ENCODE data around the gene CAMKMT.

Gene CAMKMT

DNA sequence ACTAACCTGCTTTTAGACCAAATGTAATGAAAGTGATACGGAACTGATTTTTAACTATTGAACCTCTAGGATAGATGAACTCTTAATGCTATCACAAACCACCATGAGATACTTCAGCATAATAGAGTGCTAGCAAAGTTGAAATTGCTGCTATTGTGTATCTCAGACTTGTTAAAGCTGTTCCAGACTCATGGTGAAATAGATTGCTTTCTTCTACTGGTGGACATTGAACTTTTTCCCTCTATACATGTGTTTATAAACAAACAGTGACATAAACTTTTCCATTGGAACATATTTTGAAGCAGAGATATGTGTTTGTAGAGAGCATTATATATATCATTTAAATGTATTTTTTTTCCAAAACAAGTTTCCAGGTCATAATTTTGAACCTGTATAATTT lies 157.3 kb downstream of the CAMKMT start:
- DNase-seq: no peak

DNA sequence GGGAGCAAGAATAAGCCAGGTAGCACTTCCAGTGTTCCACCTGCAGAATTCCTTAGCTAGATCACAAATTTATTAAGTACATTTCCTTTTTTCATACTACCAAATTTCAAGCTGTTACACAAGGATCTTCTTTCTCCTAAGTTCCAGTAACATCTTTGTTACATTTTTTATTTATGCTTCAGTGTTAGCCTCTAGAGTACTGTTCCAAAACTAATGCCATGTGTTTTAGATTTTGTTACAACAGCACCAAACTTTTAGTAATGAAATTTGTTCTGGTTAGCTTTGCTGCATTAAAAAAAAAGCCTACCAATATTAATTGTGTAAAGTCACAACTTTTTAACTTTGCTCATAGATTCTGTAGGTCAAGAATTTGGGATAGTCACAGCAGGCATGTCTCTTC lies 161.1 kb downstream of the CAMKMT start:
- DNase-seq: no peak

DNA sequence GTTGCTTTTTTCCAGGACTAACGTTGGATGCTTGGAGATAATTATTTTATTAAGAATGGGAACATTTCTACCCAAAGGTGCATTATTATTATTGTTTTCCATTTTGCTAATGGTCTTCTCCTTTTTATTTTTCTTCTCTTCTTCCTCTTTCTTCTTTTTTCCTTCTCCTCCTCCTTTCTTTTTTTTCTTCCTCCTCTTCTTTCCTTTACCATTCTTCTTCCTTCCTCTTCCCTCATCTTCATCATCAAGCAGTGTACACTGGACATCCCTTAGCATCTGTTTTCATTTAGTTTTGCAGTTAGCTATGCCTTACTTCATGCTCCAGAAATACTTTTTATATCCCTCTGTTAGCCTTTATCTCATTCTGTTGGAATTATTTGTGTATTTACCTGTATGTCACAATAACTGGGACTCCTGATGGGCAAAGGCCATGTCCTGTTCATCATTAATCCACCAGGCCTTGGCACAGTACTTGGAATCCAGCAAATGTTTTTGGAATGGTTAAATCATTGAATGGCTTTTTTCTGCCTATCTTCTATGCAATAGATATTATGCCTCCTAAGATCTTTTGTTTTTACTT lies 162.7 kb downstream of the CAMKMT start:
- DNase-seq: no peak

DNA sequence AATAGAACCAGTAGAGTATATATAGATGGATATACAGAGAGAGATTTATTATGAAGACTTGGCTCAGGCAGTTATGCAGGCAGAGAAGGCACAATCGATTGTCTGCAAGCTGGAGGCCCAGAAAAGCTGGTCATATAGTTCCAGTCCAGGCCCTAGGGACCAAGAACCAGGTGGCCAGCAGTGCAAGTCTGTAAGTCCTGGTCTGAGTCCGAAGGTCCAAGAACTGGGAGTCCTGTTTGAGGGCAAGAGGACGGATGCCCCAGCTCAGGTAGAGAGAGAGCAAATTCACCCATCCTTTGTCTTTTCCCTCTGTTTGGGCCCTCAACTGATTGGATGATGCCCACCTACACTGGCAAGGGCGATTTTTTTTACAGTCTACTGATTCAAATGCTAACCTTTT lies 164.6 kb downstream of the CAMKMT start:
- DNase-seq: no peak

DNA sequence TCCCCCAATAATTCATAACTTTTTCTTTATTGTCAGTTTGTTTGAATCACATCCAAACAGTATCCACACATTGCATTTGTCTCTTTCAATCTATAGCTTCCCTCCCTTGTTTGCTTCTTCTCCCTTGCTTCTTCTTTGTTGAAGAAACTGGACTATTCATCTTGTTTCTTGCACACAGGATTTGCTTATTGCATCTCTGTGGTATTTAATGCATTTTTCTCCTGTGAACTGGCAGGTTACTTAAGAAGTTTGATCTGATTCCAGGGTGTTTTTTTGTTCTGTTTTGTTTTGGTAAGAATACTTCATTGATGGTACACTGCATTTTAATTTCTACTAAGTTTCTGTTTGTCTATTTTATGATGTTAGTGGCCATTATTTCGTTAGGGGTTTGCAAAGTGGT lies 166.8 kb downstream of the CAMKMT start:
- DNase-seq: no peak

DNA sequence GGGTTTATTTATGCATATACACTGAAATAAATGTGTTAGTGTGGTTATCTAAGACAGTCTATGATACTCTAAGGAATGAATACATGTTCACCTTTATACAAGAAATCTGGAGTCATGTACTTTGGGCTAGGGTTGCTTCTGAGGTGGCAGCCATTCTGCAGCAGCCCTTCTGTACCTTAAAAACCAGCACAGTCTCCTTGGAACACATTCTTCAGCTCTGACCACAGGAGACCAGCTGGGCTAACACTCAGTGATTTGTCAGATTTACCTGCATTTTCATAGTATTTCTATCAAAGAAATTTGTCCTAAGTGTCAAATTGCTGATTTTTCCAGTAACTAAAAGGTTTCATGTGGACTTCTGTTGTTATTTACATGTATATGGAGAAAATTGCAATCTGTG lies 167.7 kb downstream of the CAMKMT start:
- DNase-seq: no peak

DNA sequence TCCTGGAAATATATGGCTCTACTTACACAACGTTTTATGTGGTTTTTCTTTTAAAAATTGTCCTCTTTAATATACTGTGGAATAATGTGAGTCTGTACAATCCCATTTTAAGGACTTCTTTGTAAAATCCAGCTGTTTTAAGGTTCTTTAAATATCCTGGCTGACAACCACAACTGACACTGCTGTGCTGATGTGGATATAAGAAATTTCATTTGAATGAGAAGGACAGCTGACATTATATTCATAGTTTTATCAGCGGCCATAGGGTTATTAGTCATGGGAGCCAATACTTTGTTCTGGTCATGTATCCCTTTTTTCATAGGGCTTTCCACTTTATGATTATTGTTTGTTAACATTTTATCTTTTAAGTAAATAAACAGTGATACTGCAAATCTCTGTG lies 169.5 kb downstream of the CAMKMT start:
- no peak for DNase-seq

DNA sequence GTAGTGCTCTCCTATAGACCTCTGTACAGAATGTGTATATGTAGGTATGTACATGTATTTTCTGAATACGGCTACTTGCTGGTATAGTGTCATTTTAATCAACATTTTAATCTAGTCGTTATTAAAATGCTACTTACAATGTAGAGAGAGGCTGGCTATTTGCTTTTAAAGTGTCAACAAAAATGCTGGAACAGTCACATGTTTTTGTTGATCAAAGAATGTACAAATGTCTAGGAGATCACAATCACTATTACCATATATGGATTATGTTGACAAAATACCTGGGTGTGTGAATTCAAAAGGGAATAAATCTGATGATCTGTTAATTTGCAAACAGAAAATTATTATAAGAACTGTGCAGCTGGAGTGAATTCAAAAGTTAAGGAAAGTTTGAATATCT lies 170.3 kb downstream of the CAMKMT start:
- no peak for DNase-seq

DNA sequence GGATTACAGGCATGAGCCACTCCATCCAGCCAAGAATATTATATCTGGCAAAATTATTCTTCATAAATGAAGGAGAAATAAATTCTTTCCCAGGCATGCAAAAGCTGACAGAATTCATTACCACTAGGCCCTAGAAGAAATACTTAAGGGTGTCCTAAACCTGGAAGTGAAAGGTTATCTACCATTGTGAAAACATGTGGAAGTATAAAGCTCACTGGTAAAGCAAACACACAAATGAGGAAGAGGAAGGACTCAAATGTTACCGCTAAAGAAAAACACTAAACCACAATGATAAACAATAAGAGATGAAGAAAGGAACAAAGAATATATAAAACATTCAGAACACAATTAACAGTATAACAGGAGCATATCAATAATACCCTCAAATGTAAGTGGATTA lies 171.8 kb downstream of the CAMKMT start:
- DNase-seq: no peak

DNA sequence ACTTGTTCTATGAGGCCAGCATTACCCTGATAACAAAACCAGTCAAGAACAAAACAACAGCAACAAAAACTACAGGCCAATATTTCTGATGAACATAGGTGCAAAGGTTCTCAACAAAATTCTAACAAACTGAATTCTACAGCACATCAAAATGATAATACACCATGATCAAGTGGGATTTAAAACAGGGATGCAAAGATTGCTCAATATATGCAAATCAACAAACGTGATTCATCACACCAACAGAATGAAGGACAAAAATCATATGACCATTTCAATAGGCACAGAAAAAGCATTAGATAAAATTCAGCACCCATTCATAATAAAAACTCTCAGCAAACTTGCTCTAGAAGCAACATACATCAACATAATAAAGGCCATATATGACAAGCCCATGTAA lies 173.6 kb downstream of the CAMKMT start:
- no peak for DNase-seq

DNA sequence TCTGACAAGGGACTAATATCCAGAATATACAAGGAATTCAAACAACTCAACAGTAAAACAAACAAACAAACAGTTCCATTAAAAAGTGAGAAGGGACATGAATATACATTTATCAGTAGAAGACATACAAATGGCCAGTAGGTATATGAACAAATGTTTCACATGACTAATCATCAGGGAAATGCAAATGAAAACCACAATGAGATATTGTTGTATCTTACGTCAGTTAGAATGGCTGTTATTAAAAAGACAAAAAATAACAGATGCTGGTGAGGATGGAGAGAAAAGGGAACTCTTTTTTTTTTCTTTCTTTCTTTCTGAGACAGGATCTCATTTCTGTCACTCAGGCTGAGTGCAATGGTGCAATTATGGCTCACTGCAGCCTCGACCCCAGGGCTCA lies 175.5 kb downstream of the CAMKMT start:
- no peak for DNase-seq

DNA sequence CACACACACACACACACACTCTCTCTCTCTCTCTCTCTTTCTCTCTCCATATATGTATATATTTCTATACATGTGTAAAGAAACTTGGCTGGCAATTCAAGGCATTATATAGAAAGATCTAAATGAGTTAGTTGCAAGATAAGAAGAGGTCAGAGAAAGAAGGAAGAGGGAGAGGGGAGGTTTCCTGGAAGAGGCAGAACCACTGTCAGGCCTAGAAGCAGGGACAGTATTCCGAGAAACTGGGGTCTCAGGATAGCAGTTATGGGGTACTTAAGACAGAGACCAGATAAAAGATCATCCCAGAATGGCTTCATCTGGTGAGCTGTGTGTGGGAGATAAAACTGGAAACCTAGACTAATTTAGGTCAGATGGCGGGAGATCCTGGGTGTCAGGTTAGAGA lies 180.8 kb downstream of the CAMKMT start:
- no peak for DNase-seq

DNA sequence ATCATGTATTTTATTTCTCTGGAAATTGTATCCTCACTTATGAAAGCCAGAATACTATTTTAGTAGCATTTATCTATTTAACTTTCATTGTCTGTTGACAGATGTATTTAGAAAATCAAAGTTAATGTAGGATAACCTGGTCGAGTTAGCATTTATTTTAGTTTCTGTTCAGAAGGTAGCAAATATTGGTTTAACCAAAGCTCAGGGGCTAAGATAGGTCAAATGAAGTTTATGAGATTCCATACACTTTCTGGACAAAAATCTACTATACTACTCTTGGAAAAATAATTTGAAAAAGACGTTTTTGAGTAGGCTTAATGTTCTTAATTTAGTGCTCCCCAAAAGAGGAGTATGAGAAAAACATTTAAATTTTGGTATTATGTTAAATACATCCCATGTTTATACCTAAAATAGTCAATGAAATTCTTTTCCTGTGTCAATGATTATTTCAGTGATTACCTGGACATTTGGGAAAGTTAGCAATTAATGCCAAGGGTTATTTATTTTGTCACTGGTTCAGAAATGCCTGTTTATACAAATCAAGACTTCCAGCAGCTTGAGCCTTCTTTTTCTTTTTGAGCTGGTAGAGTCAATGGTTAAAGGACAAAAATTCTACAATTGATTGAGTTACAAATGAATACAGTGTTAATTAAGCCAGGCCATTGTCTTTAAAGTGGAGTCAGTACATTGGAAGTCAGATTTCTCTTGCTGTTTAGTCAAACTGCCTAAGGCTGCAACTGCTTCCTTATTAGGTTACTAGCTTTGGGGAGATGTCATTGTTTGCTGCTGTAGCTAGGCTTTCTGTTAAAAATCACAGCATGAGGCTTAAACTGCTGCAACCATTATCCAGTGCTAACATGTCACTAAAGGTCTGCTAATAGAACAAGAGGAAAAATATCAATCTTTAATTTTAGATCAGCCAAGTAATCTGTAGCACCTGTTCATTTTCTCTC lies 182.3 kb downstream of the CAMKMT start:
- no peak for DNase-seq

DNA sequence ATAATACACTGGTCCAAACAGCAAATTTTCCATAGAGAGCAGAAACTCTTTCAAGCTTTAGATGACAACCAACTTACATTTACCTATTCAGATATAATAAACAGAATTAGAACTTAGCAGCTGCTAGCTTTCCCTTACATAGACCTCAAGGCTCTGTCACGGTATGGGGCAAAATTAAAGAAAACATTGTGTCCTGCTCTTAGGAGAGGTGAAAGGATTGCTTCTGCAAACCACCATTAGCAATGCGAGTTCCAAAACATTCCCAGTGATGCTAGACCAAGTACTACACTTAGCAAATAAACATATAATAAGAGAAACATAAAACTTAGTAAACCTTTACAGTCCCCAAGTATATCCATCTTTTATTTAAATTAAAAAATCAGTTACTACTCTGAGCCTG lies 183.3 kb downstream of the CAMKMT start:
- DNase-seq: no peak

DNA sequence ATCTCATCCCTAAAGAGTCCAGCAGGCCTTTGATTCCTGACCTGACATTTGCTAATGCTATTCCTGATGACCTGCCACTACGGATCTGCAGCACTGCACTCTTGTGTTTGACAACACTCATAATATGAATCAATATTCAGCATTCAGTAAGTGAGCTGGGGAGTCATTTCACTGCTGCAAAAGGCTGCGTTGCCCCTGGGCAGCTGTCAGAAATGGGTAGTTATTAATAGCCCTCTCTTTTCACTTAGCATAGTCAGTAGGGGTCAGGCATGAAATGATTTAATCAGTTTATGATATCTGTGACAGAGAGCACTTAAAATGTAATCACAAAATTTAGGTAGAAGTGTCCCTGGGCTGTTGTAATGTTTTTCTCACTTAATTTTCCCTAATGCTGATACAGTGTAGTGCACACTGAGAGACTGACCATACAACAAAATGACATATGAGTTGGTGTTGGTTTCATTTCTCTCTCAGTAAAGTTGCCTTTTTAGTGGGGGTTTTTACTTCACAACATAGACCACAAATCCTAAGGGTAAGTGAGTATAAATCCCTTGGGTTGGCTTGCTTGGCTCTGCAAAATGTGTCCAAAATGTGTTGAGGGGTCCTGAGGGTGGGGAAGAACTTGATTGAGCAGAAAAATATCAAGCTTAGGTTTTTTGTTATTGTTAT lies 184.8 kb downstream of the CAMKMT start:
- no peak for DNase-seq

DNA sequence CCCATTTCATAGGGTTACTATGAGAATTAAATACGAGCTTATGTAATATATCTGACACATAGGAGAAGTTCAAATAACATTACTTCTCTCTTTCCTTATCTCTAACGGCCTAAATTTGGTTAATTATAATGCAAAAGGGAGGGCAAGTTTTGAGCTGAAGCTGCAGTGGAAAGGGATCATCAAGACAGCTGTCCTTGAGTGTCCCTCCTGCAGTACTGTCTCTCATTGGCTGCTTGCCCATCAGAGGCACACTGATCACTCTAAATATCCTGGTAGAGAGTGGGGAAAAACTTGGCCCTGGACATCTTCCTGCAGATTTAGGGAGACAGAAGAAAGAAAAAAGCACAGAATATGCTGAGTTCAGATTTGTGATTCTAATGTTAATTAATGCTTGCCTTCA lies 186.0 kb downstream of the CAMKMT start:
- DNase-seq: no peak

DNA sequence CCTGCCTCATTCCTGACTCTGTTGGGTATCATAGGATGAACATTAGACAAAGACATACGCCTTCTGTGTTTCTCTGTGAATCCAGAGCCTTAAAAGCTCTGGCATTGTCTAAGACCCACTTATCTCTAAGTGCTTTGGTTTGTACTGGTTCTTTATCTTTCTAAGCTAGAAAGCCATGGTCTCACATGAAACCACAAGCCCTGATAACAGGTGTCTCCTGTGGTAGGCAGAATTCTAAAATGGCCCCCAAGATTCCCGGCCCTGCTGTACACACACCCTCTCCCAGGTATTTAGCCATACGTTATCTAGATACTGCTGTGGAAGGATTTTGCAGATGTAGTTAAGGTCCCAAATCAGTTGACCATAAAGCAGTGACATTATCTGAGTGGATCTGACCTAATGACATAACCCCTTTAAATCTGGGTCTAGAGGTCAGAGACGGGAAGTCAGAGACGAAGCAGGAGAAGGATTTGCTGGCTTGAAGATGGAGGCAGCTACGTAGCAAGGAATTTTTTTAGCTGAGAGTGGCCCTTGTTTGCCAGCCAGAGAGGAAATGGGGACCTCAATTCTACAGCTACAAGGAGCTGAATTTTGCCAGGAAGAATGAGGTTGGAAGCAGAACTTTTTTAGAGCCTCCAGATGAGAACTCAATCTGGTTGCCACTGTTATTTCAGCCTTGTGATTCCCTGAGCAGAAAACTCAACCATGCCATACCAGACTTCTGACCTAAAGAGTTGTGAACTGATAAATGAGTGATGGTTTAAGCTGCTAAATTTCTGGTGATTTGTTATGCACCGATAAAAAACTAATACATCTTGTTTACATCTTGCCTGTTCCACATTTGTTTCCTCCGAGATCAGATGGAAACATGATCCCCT lies 186.7 kb downstream of the CAMKMT start:
- no peak for DNase-seq

DNA sequence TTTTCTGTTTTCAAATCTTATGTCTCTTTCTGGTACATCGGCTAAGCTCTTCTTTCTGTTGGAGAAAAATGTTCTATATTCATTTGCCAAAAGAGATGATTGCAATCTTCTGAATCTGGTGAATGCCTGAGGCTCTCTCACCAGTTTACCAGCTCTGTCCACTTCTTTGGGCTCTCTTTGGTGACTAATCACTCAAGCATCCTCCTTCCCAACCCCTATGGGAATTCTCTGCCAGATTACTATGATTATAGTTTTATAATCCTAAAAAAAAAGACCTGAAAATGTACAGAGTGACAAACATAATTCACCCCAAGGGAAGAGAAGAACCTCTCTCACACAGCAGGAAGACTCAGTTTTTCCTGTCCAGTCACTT lies 187.3 kb downstream of the CAMKMT start:
- no peak for DNase-seq

DNA sequence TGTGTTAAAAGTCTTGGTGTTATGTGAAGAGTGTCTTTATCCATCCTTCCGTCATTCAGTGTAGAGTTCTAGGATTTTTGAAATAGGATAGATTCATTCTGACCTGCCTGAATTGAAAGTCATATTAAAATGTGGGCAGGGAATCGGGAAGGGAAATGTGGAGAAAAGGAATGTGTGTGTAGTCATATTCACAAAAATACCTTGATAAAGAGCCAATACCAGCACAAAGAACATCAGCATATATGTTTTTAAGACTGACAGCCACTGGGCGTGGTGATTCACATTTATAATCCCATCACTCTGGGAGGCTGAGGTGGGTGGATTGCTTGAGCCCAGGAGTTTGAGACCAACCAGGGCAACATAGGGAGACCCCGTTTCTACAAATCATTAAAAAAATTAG lies 188.1 kb downstream of the CAMKMT start:
- DNase-seq: no peak

DNA sequence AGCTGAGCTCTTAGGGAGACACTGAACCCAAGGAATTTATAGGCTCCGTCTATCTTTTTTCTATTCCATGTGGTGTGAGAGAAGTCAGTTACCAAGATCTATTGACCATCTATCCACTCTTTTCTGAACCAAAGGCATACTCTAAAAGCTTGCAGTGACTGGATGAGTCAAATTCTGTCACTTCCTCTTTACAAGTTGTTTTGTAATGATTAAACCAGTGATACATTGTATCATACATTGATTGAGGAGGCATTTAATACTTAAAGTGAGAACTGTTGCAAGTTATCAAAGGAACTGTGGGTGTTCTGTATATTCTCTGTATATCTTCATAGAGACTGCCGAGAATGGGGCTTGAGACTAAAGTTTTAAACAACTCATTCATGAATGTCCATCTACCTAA lies 188.8 kb downstream of the CAMKMT start:
- DNase-seq: no peak

DNA sequence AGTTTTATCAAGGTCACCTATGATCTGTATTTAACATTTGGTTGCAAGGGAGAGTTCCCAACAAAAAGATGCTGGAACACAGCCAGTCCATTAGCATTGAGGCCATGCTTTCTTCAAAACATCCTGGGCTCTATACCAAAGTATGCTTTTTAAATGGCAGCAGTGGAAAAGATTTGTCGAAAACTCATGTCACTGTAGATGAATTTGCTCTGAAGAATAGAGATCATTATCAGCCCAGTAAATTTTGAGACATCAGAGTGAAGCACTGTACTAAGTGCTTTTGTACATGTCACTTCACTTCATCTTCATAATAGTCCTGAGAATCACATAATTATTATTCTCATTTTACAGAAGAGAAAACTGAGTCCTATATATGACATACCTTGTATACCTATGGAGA lies 189.8 kb downstream of the CAMKMT start:
- no peak for DNase-seq

DNA sequence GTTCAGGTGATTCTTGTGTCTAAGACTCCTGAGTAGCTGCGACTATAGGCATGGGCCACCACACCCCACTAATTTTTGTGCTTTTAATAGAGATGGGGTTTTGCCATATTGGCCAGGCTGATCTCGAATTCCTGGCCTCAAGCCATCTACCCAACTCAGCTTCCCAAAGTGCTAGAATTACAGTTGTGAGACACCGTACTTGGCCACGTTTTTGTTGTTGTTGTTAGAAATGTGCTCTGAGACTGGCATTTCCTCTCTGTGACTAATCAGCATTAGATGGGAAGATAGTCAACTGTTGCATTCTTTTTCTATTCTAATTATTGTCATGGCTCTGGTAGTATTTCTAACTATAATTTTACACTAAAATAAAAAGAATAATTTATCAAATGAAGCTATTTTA lies 191.7 kb downstream of the CAMKMT start:
- DNase-seq: no peak

DNA sequence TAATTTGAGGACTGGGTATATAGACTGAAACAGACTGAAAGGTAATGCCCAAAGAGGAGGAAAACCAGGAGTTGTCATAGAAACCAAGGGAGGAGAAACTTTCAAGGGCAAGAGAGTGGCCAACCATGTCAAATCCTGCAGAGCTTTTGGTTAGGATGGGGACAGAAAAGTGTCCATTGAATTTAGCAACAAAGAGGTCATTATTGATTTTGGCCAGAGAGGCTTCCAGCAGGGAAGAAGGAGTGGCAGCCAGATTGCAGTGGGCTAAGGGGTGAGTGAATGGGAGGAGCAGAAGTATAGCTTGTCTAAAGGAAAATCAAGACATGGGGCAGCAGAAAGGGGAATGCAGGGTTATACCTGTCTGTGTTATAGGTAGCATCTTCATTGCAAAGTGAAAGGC lies 194.0 kb downstream of the CAMKMT start:
- no peak for DNase-seq

Data from activated CD4-positive, alpha-beta T cell treated with anti-CD3 and anti-CD28 coated beads for 4 hours (primary cell).